Breast epithelium (tissue), 4 donors: Measurements from ENCODE around the gene ZRSR2. TPM values are rescaled to one million over a fixed set of nuclear protein-coding genes. Genes with fewer than 3 reads are reported as not detected.
A peak's percentile ranks its signal among the peaks of the same experiment; 100 is the strongest.
"Not testable (repeated sequence)": the region's sequence is repeated elsewhere in the genome, so short reads cannot be mapped to it uniquely, and the experiment has no call there.

Source experiments
- DNase-seq, 2 donors: peaks; one replicate each; pipeline ENCODE4 v3.0.0-alpha.2; 2019; ENCODE audit warnings: low spot score in 2 of 2
- H3K27ac ChIP-seq, 2 donors: fragments of 200-600 bp; sonication (generic) in 1 of 2; one replicate each; pipeline ENCODE4 v1.5.1; 2016 to 2019; ENCODE audit warnings: mild to moderate bottlenecking in 1 of 2
- H3K27me3 ChIP-seq, 2 donors: fragments of 200-600 bp; sonication (generic) in 1 of 2; one replicate each; pipeline versions ENCODE4 v1.5.1 to v1.6.0; 2017 to 2019; ENCODE audit warnings: control low read depth in 1 of 2, mild to moderate bottlenecking in 1 of 2
- H3K36me3 ChIP-seq: fragments of 200-600 bp; one replicate; pipeline ENCODE4 v1.5.1; 2019
- H3K4me1 ChIP-seq, 2 donors: fragments of 200-600 bp; sonication (generic); one replicate each; pipeline ENCODE4 v1.5.1; 2016 to 2019; ENCODE audit warnings: control low read depth in 1 of 2
- H3K4me3 ChIP-seq, 3 donors: fragments of 200-600 bp; sonication (generic); 1 replicate in 2 of 3; 2 replicates in 1 of 3; pipeline ENCODE4 v1.5.1; 2016 to 2019; ENCODE audit warnings: mild to moderate bottlenecking in 3 of 3, moderate library complexity in 2 of 3
- H3K9me3 ChIP-seq, 2 donors: fragments of 200-600 bp; sonication (generic) in 1 of 2; one replicate each; pipeline ENCODE4 v1.5.1; 2016 to 2019; ENCODE audit warnings: control low read depth in 1 of 2
- POLR2A ChIP-seq: fragments of 450-650 bp; IDR thresholded peaks from one replicate; pipeline ENCODE4 v1.6.1; 2016; ENCODE audit warnings: antibody characterized with exemption, mild to moderate bottlenecking, moderate library complexity
- POLR2AphosphoS5 ChIP-seq, 3 donors: sonication (generic); formaldehyde crosslinking; IDR thresholded peaks; one replicate each; pipeline ENCODE4 v1.6.1; 2017; ENCODE audit warnings: antibody characterized with exemption in 3 of 3
- intact Hi-C: fragments of 100-400 bp; cut with DNase I; formaldehyde crosslinking; loops from one replicate; pipeline ENCODE4 v1.15.1; 2023; ENCODE audit warnings: low total_unique reads
- total RNA-seq, 3 donors: library from RNA; depleted of rRNA; stranded (reverse); fragments of >200 nt; gene quantifications; one replicate each; pipeline ENCODE4 v1.1.0, GENCODE V29; 2016
- TF ChIP-seq, protein P1 (sequence below), 3 donors: fragments of 450-650 bp; IDR thresholded peaks; one replicate each; pipeline ENCODE4 v1.5.1; 2016 to 2017; ENCODE audit warnings: antibody characterized with exemption in 3 of 3, mild to moderate bottlenecking in 3 of 3, moderate library complexity in 3 of 3

ZRSR2 gene, protein sequence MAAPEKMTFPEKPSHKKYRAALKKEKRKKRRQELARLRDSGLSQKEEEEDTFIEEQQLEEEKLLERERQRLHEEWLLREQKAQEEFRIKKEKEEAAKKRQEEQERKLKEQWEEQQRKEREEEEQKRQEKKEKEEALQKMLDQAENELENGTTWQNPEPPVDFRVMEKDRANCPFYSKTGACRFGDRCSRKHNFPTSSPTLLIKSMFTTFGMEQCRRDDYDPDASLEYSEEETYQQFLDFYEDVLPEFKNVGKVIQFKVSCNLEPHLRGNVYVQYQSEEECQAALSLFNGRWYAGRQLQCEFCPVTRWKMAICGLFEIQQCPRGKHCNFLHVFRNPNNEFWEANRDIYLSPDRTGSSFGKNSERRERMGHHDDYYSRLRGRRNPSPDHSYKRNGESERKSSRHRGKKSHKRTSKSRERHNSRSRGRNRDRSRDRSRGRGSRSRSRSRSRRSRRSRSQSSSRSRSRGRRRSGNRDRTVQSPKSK
- total RNA-seq = 1 to 10 TPM; 8.9 to 9.8 (median 9.8) TPM

DNA sequence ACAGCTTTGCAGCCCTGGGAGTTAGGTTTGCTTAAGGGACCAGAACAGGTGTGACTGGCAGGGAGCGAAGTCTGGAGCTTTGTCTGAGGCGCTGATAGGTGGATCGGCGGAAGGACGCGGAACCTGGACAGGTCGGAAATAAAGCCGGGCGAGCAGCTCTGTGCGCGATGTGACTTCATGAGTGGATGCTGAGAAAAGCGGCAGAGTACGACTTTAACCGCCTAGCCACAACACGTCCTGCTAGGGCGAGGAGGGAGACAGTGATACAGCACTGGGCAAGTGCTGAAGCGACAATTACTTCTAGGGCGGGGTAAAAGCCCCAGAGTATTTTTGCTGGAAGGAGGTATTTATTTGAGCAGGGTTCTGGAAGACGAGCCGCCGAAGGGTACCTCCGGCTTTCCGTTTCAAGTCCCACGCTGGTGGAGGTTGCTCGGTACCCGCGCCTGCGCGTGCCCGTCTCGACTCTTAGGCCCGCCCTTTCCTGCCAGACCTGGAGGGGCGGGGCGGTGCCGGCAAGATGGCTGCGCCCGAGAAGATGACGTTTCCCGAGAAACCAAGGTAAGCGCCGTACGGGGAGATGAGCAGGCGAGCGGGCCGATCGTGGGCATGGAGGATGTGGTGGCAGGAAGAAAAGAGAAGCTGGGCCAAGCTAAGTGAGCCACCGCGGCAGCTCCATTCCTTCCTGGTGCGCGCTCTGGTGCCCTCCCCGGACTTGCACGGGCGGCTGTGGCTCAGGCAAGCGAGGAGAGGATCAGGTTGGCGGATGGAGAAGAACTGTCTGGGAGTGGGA lies at the start of gene ZRSR2:
ZRSR2 (plus strand) TSS at position 506 of the 790 bp plus-strand sequence; CDS start at position 518, 12 bp downstream.
- peak within 1 kb of the TSS; percentile 75 to 85 for H3K27ac ChIP-seq
- peak; percentile 68 to 82 for DNase-seq
- TF ChIP-seq POLR2A (peak; percentile 58), POLR2AphosphoS5 (IDR thresholded peaks at IDR 0.05) (peak in 2 of 3 donors; percentile 48 to 86)
- TF ChIP-seq, protein P1, sequence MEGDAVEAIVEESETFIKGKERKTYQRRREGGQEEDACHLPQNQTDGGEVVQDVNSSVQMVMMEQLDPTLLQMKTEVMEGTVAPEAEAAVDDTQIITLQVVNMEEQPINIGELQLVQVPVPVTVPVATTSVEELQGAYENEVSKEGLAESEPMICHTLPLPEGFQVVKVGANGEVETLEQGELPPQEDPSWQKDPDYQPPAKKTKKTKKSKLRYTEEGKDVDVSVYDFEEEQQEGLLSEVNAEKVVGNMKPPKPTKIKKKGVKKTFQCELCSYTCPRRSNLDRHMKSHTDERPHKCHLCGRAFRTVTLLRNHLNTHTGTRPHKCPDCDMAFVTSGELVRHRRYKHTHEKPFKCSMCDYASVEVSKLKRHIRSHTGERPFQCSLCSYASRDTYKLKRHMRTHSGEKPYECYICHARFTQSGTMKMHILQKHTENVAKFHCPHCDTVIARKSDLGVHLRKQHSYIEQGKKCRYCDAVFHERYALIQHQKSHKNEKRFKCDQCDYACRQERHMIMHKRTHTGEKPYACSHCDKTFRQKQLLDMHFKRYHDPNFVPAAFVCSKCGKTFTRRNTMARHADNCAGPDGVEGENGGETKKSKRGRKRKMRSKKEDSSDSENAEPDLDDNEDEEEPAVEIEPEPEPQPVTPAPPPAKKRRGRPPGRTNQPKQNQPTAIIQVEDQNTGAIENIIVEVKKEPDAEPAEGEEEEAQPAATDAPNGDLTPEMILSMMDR (IDR thresholded peaks at IDR 0.05) = no peak
- no peaks in the 10 kb centered on the region for H3K9me3 ChIP-seq
- intact Hi-C loops = no loop called here
- H3K4me1 ChIP-seq = no peaks in the 10 kb centered on the region
- H3K4me3 ChIP-seq = peak within 1 kb of the TSS; percentile 61 to 79 (median 61)
- H3K36me3 ChIP-seq = no peaks in the 10 kb centered on the region
- no peaks in the 10 kb centered on the region for H3K27me3 ChIP-seq

DNA sequence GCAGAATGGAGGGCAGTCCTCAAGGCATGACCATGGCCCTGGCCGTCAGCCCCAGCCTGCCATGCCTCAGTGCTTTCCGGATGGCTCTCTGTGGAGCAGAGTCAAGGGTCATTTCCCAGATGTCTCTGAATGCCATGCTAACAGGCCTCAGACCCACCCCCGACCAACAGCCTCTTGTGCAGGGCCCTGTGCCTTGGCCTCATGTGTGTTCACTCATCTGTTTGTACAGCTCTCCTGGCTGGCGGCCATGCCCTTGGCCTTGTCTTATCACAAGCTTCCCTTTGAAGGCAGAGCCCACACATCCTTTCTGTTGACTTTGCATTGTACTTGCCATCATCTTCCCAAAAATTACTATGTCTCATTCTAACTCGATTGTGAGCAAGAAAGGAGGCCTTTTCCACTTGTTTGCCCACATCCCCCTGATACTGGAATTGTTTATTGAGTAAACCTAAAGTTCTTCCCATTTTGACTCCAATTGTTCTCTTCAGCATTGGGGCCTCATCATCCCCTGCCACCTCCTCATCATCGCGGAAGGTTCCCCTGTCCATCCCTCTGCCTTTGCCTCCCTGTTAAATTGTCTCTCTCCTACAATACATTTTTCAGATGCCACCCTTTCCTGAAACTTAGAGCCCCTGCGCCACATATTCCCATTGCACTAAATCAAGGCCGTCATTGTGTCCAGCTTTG lies 46.0 kb upstream of the ZRSR2 start:
- Histone ChIP-seq H3K27ac (no peak overlapping the region), H3K36me3 (no peaks in the 10 kb centered on the region), H3K4me3 (no peak overlapping the region), H3K27me3 (no peaks in the 10 kb centered on the region), H3K4me1 (no peaks in the 10 kb centered on the region), H3K9me3 (no peaks in the 10 kb centered on the region)
- DNase-seq = no peak
- TF ChIP-seq POLR2AphosphoS5 (IDR thresholded peaks at IDR 0.05) = no peak
- TF ChIP-seq POLR2A = no peak
- intact Hi-C loops = no loop called here

DNA sequence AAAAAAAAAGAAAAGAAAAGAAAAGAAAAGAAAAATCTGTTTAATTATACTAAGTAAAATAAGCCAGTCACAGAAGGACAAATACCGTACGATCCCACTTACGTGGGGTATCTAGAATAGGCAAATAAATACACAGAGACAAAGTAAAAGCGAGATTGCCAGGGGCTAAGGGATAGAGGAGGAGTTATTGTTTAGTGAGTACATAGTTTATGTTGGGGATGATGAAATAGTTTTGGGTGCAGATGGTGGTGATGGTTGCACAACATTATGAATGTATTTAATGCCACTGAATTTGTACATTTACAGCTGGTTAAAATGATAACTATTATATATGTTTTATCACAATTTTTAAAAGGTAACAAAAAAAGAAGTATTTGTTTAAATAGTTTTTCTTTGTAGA lies 45.1 kb upstream of the ZRSR2 start:
- Histone ChIP-seq H3K27me3 (no peaks in the 10 kb centered on the region), H3K9me3 (no peaks in the 10 kb centered on the region), H3K4me1 (no peaks in the 10 kb centered on the region), H3K4me3 (no peak overlapping the region), H3K36me3 (no peaks in the 10 kb centered on the region), H3K27ac (no peak overlapping the region)
- intact Hi-C loops = no loop called here
- TF ChIP-seq, protein P1 (IDR thresholded peaks at IDR 0.05) = no peak
- TF ChIP-seq POLR2A = no peak
- no peak for TF ChIP-seq POLR2AphosphoS5 (IDR thresholded peaks at IDR 0.05)
- no peak for DNase-seq

DNA sequence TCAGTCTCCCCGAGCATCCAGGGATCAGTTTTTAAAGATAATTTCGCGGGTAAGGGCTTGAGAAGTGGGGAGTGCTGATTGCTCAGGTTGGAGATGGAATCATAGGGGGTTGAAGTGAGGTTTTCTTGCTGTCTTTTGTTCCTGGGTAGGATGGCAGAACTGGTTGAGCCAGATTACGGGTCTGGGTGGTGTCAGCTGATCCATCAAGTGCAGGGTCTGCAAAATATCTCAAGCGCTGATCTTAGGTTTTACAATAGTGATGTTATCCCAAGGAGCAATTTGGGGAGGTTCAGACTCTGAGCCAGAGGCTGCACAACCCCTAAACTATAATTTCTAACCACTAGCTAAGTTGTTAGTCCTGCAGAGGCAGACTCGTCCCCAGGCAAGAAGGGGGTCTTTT lies 43.6 kb upstream of the ZRSR2 start:
- H3K4me3 ChIP-seq, H3K27me3 ChIP-seq, H3K4me1 ChIP-seq, H3K27ac ChIP-seq, DNase-seq, intact Hi-C loops, H3K9me3 ChIP-seq, H3K36me3 ChIP-seq: not testable (repeated sequence)

DNA sequence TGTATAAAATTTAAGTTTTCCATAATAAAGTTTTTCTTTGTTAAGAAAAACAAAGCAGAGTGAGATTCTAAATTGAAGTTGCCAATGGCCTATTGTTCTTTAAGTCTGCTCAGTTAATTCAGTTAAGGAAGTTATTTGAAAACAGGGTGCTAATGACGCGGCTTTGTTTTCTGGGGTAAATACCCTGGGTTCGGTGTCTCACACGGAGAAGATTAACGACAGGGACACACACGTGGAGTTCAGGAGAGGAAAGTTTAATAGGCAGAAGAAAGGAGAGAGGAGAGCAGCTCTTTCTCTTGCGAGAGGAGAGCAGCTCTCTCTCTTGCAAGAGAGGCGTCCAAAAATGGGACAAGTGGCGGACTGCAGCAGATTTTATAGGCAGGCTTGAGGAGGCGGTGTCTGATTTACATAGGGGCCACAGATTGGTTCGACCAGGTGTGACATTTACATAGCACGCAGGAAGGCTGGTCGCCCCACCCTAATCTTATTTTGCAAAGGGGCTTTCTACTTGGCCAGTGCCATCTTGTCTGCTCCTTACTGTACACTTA lies 42.6 kb upstream of the ZRSR2 start:
- H3K27me3 ChIP-seq = no peaks in the 10 kb centered on the region
- intact Hi-C loops = no loop called here
- no peaks in the 10 kb centered on the region for H3K4me1 ChIP-seq
- H3K36me3 ChIP-seq = no peaks in the 10 kb centered on the region
- H3K4me3 ChIP-seq = no peak overlapping the region
- H3K9me3 ChIP-seq = no peaks in the 10 kb centered on the region
- no peak for TF ChIP-seq POLR2AphosphoS5 (IDR thresholded peaks at IDR 0.05)
- TF ChIP-seq, protein P1 (IDR thresholded peaks at IDR 0.05) = no peak
- no peak for TF ChIP-seq POLR2A
- H3K27ac ChIP-seq = no peak overlapping the region
- no peak for DNase-seq
